Neural crest cell (in vitro differentiated cells): Measurements from ENCODE around the gene ZNF697. TPM values are rescaled to one million over a fixed set of nuclear protein-coding genes. Genes with fewer than 3 reads are reported as not detected.

Experiments
- DNase-seq: peaks from one replicate; pipeline ENCODE4 v3.0.0; 2021; ENCODE audit warnings: low read depth, mixed read lengths, low spot score
- H3K27ac Mint-ChIP-seq: one replicate; pipeline ENCODE4 v1.8.0; 2021; ENCODE audit warnings: mild to moderate bottlenecking, mixed read lengths; ENCODE audit not compliant: unreplicated experiment
- H3K27me3 Mint-ChIP-seq: 2 replicates; pipeline ENCODE4 v1.8.0; 2021; ENCODE audit warnings: low read depth, mild to moderate bottlenecking, mixed read lengths
- H3K36me3 Mint-ChIP-seq: 2 replicates; pipeline ENCODE4 v1.8.0; 2021; ENCODE audit warnings: low read depth, mild to moderate bottlenecking, mixed read lengths
- H3K4me1 Mint-ChIP-seq: 2 replicates; pipeline ENCODE4 v1.8.0; 2021; ENCODE audit warnings: mixed read lengths
- H3K4me3 Mint-ChIP-seq: one replicate; pipeline ENCODE4 v1.8.0; 2021; ENCODE audit warnings: mild to moderate bottlenecking, mixed read lengths
- H3K9me3 Mint-ChIP-seq: 2 replicates; pipeline ENCODE4 v1.8.0; 2021; ENCODE audit warnings: mixed read lengths
- total RNA-seq: library from RNA; stranded (reverse); gene quantifications from 2 replicates; pipeline ENCODE4 v1.2.1, GENCODE V29; 2021
- TF ChIP-seq, protein P1 (sequence below): fragments of 200-600 bp; sonication (generic); conservative IDR thresholded peaks from 2 replicates; pipeline ENCODE4 v1.5.0; 2021; ENCODE audit warnings: antibody characterized with exemption, mild to moderate bottlenecking

ZNF697 gene
- total RNA-seq, 1 donor from 2014 or later = 19.5 TPM

DNA sequence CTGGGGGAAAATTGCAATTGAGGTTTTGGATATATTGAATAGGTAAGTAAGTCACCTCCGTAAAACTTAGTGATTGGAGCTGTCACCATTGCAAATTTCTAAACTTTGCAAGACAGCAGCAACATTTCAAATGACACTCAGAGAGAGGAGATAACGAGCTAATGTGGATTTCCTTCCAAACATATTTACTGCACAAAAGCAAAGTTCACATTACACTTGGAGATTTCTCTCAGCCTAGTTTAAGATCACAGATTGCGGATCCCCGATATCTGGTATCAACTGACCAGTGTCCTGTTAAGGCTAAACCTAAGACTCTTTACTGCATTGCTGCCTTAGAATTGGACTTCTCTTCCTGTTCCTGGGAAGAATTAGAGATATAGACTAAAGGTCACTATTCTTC, 47.5 kb downstream of the ZNF697 start:
- Mint-ChIP-seq H3K27ac (no peak overlapping the region), H3K36me3 (no peaks in the 10 kb centered on the region), H3K4me3 (no peak overlapping the region), H3K4me1 (peaks cover 11% of the 10 kb centered on the region), H3K27me3 (no peaks in the 10 kb centered on the region), H3K9me3 (no peaks in the 10 kb centered on the region)
- no peak for DNase-seq
- TF ChIP-seq, protein P1, sequence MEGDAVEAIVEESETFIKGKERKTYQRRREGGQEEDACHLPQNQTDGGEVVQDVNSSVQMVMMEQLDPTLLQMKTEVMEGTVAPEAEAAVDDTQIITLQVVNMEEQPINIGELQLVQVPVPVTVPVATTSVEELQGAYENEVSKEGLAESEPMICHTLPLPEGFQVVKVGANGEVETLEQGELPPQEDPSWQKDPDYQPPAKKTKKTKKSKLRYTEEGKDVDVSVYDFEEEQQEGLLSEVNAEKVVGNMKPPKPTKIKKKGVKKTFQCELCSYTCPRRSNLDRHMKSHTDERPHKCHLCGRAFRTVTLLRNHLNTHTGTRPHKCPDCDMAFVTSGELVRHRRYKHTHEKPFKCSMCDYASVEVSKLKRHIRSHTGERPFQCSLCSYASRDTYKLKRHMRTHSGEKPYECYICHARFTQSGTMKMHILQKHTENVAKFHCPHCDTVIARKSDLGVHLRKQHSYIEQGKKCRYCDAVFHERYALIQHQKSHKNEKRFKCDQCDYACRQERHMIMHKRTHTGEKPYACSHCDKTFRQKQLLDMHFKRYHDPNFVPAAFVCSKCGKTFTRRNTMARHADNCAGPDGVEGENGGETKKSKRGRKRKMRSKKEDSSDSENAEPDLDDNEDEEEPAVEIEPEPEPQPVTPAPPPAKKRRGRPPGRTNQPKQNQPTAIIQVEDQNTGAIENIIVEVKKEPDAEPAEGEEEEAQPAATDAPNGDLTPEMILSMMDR = no peak

DNA sequence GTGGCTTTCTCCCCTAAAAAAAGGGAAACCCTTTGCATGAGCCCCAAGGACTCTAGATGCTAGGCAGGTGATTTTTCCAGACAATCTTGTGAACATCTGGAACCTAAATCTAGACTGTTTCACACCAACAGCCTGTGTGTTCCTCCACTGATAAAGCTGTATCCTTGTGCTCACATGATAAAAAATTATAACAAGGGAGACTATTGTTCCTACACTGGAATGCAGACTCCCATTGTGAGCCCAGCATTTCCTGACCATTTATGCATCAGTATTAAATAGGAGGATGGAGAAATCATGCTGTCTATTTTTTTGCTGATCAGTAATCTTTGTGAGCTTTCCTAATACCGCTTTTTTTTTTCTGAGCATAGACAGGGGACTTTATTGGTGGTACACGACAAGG, 52.5 kb downstream of the ZNF697 start:
- Mint-ChIP-seq H3K27me3 (no peaks in the 10 kb centered on the region), H3K27ac (no peak overlapping the region), H3K4me3 (no peak overlapping the region), H3K9me3 (no peaks in the 10 kb centered on the region), H3K36me3 (no peaks in the 10 kb centered on the region), H3K4me1 (peaks cover 5% of the 10 kb centered on the region)
- DNase-seq = no peak
- TF ChIP-seq, protein P1 = no peak

DNA sequence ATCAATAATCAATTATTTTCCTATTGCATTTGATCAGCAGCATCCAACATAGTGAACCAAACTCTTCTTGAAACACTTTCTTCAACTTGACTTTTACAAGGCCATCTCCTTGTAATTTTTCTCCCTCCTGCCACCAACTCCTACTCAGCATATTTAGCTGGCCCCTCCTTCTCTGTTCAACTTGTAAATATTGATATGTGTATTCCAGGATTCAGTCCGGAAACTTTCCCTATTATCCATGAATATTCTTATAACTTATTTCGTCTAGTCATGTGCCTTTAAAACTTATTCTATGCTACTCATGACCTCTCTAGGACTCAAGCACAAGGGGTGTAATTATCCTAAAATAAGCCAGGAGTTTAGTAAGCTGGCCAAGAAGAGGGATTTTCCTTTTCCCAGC, 52.9 kb downstream of the ZNF697 start:
- peaks cover 5% of the 10 kb centered on the region for H3K4me1 Mint-ChIP-seq
- no peaks in the 10 kb centered on the region for H3K27me3 Mint-ChIP-seq
- no peak overlapping the region for H3K27ac Mint-ChIP-seq
- H3K36me3 Mint-ChIP-seq = no peaks in the 10 kb centered on the region
- H3K9me3 Mint-ChIP-seq = no peaks in the 10 kb centered on the region
- TF ChIP-seq, protein P1 = no peak
- H3K4me3 Mint-ChIP-seq = no peak overlapping the region
- no peak for DNase-seq

DNA sequence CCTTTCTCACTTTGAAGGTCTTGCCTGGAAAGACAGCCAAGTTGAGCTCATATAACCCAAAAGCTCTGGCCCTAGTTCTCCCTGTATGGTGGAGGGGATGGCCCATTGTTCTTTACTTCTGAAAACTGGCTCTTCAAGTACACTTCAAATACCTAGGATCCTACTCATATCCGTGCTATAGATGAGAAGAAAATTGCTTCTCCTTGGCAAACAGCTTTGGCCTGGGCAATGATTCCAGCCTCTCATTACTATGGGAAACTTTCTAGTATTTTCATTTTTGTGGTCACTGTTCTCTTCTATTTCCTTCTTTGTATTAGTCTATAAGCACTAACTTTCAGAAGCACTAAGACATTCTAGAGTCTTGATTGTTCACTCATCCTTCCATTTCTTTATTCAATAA, 53.7 kb downstream of the ZNF697 start:
- Mint-ChIP-seq H3K27me3 (no peaks in the 10 kb centered on the region), H3K9me3 (no peaks in the 10 kb centered on the region), H3K4me1 (peaks cover 5% of the 10 kb centered on the region), H3K36me3 (no peaks in the 10 kb centered on the region), H3K4me3 (no peak overlapping the region), H3K27ac (no peak overlapping the region)
- TF ChIP-seq, protein P1 = no peak
- no peak for DNase-seq

DNA sequence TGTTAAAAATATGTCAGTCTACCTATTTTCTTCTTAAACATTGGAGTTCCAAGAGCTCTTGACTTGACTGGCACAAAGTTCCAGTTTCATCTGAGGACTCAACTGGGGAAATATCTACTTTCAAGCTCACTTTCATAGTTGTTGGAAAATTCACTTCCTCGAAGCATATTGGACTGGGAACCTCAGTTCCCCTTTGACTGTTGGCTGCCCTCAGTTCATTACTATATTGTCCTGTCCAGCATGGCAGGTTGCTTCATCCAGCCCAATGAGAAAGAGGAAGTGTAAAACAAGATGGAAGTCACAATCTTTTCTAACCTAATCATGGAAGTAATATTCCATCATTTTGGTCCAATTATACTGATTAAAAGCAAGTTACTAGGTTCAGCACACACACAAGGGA, 54.3 kb downstream of the ZNF697 start:
- Mint-ChIP-seq H3K36me3 (no peaks in the 10 kb centered on the region), H3K4me3 (no peak overlapping the region), H3K9me3 (peaks cover 2% of the 10 kb centered on the region), H3K27ac (no peak overlapping the region), H3K4me1 (peaks cover 5% of the 10 kb centered on the region), H3K27me3 (no peaks in the 10 kb centered on the region)
- TF ChIP-seq, protein P1 = no peak
- no peak for DNase-seq

DNA sequence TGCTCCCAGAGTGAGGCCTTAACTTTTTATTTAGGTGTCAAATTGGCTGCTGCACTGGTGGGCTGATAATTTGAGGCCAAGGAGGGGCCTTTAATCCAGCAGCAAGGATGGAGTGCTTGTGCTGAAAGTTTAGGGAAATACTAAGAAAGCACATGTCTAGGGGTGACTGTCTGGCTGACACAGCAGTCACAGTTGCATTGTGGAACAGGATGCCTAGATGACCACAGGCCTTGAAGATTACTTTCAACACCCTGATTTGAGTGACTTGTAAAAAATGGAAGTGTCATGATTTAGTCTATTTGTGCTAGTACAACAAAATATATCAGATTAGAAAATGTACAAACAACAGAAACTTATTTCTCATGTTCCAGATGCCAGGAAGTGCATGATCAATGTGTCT, 57.7 kb downstream of the ZNF697 start:
- DNase-seq = no peak
- Mint-ChIP-seq H3K27me3 (no peaks in the 10 kb centered on the region), H3K36me3 (no peaks in the 10 kb centered on the region), H3K4me1 (no peaks in the 10 kb centered on the region), H3K27ac (no peak overlapping the region), H3K9me3 (peaks cover 4% of the 10 kb centered on the region), H3K4me3 (no peak overlapping the region)
- TF ChIP-seq, protein P1 = no peak
